D341Med (cell line): ENCODE data around the gene ETV7.
A peak's percentile ranks its signal among the peaks of the same experiment; 100 is the strongest.
"Not testable (repeated sequence)": the region's sequence is repeated elsewhere in the genome, so short reads cannot be mapped to it uniquely, and the experiment has no call there.

Experiments used
- DNase-seq: peaks from one replicate; pipeline ENCODE4 v3.0.0; 2012; ENCODE audit warnings: low spot score

ETV7 gene

DNA sequence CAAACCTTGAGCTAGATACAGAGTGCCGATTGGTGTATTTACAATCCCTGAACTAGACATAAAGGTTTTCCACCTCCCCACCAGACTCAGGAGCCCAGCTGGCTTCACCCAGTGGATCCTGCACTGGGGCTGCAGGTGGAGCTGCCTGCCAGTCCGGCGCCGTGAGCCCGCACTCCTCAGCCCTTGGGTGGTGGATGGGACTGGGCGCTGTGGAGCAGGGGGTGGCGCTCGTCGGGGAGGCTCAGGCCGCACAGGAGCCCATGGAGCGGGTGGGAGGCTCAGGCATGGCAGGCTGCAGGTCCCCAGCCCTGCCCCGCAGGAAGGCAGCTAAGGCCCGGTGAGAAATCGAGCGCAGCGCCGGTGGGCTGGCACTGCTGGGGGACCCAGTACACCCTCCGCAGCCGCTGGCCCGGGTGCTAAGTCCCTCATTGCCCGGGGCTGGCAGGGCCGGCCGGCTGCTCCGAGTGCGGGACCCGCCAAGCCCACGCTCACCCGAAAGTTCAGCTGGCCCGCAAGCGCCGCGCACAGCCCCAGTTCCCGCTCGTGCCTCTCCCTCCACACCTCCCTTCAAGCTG lies 23.3 kb downstream of the ETV7 start:
- not testable (repeated sequence) for DNase-seq

DNA sequence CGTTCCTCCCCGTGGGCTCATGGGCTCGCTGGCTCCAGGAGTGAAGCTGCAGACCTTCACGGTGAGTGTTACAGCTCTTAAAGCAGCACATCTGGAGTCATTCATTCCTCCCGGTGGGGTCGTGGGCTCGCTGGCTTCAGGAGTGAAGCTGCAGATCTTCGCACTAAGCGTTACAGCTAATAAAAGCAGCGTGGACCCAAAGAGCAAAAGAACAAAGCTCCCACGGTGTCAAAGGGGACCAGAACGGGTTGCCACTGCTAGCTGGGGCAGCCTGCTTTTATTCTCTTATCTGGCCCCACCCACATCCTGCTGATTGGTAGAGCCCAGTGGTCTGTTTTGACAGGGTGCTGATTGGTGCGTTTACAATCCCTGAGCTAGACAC lies 24.1 kb downstream of the ETV7 start:
- DNase-seq = not testable (repeated sequence)

DNA sequence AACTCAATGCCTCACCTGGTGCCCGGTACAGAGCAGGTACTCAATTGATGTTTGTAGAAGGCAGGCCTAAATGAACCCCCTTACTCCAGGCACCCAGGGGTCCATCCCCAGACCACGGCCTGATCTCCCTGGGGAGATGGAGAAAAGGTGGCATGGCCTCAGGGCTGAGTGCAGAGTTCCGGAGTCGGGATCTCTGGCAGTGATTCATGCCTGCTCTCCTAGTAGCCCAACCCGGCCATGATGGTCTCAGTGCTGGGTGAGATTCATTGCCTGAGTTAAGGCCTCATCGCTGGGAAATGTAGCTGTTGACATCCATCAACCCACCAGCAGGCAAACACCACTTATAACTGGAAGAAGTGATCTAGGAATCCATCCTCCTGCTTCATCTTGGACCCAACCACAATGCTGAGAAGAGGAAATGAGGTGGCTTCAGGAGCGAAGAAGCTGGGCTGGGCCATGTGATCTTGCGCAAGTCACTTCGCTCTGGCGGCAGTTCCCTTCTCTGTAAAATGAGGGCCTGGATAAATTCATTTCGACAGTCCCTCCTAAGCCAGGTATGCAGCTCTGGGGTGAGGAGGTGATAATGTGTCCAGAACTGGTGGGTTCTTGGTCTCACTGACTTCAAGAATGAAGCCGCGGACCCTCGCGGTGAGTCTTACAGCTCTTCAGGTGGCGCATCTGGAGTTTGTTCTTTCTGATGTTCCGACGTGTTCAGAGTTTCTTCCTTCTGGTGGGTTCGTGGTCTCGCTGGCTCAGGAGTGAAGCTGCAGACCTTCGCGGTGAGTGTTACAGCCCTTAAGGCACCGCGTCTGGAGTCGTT lies 24.7 kb downstream of the ETV7 start:
- DNase-seq = no peak

DNA sequence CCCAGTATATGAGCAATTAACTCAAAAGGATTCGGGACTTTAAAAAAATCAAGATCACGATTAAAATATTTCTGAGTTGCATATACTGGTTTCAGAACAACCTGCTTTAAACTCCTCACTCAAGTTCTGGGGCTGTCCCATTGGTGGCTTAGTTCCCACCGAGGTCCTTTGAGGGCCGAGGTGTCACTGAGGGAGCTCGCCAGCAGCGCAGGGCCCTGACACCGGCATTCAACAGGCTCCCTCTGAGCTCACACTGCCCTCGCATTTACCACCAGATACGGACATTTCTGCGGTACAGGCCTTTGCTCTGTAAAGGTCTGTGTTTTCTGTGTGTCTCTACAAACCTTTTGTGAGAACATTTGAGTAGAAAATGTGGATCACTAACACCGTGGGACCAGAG lies 26.4 kb downstream of the ETV7 start:
- no peak for DNase-seq

GRCh38 chr6:36360241-36361054 lies 27.0 kb downstream of the ETV7 start:
- peak; percentile 89 for DNase-seq

- no peak for DNase-seq
Measured at GRCh38 chr6:36358226-36358915, 29.1 kb downstream of the ETV7 start.

DNA sequence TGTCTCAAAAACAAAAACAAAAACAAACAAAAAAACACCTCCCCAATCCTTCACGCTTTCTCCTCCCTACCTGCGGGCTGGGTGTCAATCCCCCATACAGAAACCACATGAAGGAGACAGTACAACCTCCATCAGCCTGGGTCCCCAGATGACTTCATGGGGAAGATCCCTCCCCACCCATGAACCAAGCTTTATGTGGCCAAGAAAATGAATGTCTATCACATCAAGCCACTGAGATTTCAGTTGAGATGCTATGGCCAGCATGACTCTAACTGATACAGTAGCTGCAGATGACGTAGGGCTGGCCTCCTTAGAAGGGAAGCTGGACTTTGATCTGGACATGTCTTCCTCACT lies 29.6 kb downstream of the ETV7 start:
- no peak for DNase-seq

DNA sequence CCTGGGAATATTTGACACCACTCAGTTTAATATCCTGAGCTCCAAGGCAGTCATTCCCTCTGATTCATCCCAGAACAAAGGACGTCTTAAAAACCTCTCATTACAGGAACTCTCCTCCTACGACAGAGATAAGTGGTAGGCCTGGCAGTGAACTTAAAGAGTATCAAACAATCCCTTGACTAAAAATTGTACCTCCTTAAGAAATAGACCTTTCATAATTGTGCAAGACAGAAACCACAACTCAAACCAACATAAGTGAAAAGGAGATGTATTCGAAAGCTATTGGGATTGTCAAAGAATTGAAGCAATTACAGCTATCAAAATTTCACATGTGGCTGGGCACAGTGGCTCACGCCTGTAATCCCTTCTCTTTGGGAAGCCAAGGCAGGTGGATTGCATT lies 31.6 kb downstream of the ETV7 start:
- DNase-seq = no peak

- DNase-seq = no peak
Measured at GRCh38 chr6:36353411-36353915, 34.0 kb downstream of the ETV7 start.

GRCh38 chr6:36352477-36353157 lies 34.9 kb downstream of the ETV7 start:
- DNase-seq = no peak

DNA sequence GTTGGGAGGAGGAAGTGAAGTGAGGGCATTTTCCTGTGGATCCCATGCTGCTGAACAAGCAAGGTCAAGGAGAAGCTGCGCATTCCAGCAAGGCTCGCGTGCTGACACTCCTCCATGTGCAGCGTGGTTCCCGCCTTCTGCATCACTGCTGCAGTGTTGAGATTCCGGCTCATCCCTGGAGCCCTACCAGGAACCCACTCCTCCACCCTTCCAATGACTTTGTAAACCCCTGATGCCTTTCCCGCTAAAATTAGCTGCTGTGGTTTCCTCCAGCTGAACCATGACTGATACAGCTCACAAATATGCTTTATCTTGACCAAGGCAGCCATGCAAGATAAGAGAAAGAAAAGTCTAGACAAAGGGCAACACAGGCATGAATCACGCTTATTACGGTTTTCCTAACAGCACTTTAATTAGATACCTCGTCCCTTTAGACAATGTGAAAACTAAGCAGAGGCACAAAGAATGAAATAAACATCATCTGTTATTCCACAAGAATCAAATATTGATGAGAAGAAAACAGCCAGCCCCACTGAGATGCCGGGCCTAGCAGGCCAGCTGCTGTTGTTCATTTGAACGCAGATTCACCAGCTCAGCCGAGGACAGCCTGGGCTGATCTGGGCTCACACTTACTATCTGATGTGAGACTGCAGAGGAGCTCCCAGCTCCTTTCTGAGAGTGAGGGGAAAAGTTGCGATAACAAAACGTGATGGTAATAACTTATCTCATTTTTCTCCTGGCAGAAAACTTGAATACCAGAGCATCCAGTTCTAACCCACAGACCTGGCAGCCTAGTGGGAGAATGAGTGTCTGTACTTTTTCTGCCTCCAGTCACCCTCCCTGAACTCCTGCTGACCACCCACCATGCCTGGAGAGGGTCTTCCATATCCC lies 36.5 kb downstream of the ETV7 start:
- no peak for DNase-seq

GRCh38 chr6:36350082-36350481 lies 37.4 kb downstream of the ETV7 start:
- DNase-seq = no peak

DNA sequence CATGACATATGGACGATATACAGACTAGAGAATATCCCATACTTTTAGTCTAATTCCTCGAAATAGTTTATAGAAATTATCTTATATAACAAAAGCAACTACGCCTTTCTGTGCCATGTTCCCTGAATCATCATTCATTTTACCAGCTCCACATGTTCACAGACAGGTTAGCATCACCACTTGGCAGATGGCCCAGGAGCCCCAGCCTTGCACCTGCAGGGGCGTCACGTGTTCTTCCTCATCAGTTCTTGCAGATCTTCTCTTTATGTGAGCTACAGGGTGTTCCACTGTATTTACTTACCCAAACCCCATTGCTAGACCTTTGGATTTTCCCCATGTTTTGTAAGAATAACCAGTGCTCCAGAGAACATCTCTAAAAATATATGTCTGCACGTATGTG lies 38.2 kb downstream of the ETV7 start:
- DNase-seq = no peak

DNA sequence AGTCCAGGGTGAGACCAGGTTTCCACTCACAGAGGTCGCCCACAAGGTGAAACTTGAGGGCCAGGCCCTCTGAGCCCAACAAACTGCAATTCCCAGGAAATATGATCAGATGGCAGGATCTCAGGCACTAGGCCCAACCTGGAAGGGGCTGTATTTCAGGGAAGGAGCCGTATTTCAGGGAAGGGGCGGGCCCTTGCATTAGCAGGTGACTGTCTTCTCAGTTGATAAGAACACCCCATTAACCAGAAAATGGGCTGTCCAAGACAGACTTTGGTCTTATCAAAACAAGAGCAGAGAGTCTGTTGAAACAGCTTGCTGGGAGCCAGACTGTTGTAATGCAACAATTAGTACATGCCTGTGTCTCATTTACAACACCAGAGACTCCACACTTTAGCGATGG lies 39.8 kb downstream of the ETV7 start:
- DNase-seq = no peak

- no peak for DNase-seq
Measured at GRCh38 chr6:36346486-36347273, 40.8 kb downstream of the ETV7 start.

DNA sequence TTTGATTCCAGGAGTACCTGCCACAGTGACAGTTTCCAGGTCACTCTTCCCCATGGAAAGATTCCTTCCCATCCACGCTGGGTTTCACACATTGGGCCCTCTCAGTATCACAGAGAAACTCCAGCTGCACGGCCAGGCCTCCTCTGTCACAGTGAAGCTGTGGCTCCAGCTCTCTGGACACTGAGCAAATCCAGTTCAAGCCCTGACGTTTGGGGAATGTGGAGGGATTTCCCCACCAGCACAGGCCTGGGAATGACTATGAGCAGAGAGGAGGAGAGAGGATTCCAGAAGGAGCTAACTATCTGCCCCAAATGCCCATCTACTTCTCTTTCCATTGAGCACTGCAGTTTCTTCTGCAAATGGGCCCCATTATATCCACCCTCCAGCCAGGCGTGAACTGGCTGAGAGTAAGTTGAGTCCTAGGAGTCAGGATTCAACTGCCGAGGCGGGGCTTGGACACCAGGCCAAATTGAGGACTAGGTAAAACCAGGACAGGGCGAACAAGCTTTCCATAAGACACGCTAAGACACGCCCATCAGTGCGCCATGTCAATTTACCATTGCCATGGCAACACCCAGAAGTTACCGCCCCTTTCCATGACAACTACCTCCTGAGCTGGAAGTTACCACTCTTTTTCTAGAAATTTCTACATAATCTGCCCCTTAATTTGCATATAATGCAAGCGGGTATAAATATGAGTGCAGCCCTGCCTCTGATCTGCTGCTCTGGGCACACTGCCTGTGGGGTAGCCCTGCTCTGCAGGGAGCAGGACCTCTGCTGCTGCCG lies 41.6 kb downstream of the ETV7 start:
- DNase-seq = no peak

- no peak for DNase-seq
Measured at GRCh38 chr6:36343109-36343680, 44.3 kb downstream of the ETV7 start.

DNA sequence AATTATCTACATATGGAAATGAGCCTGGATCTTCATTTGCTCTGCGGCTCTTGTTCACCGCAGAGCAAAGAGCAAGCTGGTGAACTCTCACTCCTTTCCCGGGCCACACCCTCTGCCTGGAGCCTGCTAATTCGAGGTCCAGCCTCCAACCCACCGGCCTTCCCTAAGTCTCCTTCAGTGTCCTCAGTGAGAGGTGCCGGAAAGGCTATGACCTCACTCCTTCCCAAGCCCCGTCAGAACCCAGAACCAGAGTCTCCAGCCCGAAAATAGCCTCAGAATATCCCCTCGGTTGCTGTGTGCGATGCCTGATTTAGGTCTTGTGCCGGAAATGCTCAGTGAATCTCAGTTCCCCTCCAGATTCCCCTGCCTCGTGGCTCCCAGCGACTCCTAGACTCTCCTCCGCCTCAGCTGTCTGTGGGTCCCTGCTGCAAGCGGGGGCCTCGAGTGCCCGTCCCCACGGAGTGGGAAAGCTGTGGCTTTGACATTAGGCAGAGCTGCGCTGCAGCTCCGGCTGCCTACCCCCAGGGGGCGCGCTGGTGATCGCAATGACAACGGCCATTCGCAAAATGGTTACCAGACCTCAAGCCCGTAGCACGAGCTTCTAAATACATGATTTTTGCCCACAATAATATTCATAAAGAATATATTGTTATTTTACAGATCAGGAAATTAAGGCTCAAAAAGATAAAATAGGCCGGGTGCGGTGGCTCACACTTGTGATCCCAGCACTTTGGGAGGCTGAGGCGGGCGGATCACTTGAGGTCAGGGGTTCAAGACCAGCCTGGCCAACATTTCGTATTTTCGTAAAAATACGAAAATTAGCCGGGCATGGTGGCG lies 46.6 kb downstream of the ETV7 start:
- peak; percentile 87 for DNase-seq
